Right lobe of liver (tissue), 4 donors: ENCODE results near the gene THRAP3.

Source experiments
- CTCF ChIP-seq, 4 donors: fragments of 200-600 bp in 3 of 4; fragments of 450-650 bp in 1 of 4; IDR thresholded peaks; one replicate each; pipeline versions ENCODE4 v1.5.1 to v1.8.0; 2016 to 2022; ENCODE audit warnings: antibody characterized with exemption in 4 of 4, mild to moderate bottlenecking in 2 of 4
- POLR2A ChIP-seq: fragments of 450-650 bp; IDR thresholded peaks from one replicate; pipeline ENCODE4 v1.6.1; 2017; ENCODE audit warnings: antibody characterized with exemption, mild to moderate bottlenecking
- donor health status: DM: no; HTN: no; CAD: no.
- donor health status: DM: no; HTN: no; CAD: no.
- donor health status: DM: no; HTN: yes; CAD: no.

- no peak for TF ChIP-seq CTCF (IDR thresholded peaks at IDR 0.05)
- no peak for TF ChIP-seq POLR2A
These were observed 24.1 kb downstream of the THRAP3 start for GRCh38 chr1:36248250-36248894.
